A172 (cell line): ENCODE measurements around the gene NLRP9. TPM values are rescaled to one million over a fixed set of nuclear protein-coding genes. Genes with fewer than 3 reads are reported as not detected.
A peak's percentile ranks its signal among the peaks of the same experiment; 100 is the strongest.
"Not testable (repeated sequence)": the region's sequence is repeated elsewhere in the genome, so short reads cannot be mapped to it uniquely, and the experiment has no call there.

Source experiments
- DNase-seq: peaks from one replicate; pipeline ENCODE4 v3.0.0-alpha.2; 2015; ENCODE audit warnings: low spot score
- total RNA-seq: library from RNA; depleted of rRNA; stranded (reverse); fragments of >200 nt; shearing (Covaris generic); gene quantifications from 2 replicates; pipeline ENCODE4 v1.2.3, GENCODE V29; 2014; rRNA removed

The NLRP9 gene
- total RNA-seq: not detected in 2 replicates

- no peak for DNase-seq
Measured at GRCh38 chr19:55738302-55738701, at the start of gene NLRP9. TSS of gene NLRP9 (minus strand) at chr19:55738402. CDS start at chr19:55738374, 28 bp downstream.

- DNase-seq: no peak
Measured at GRCh38 chr19:55781112-55781511, 42.9 kb upstream of the NLRP9 start.

GRCh38 chr19:55778331-55778730, 40.1 kb upstream of the NLRP9 start:
- DNase-seq: no peak

- peak; percentile 26 for DNase-seq
Measured at GRCh38 chr19:55777528-55777927, 39.3 kb upstream of the NLRP9 start.

GRCh38 chr19:55769632-55770031, 31.4 kb upstream of the NLRP9 start:
- DNase-seq: not testable (repeated sequence)

GRCh38 chr19:55768818-55769217, 30.6 kb upstream of the NLRP9 start, which contains the start of gene RFPL4AL1:
TSS of gene RFPL4AL1 (plus strand) at chr19:55769118. CDS start at chr19:55771805, 2,687 bp downstream.
- DNase-seq: not testable (repeated sequence)

- no peak for DNase-seq
Measured at GRCh38 chr19:55766466-55766865, 28.3 kb upstream of the NLRP9 start.

GRCh38 chr19:55758797-55759196, 20.6 kb upstream of the NLRP9 start, which contains the start of gene RFPL4A:
TSS of gene RFPL4A (plus strand) at chr19:55759097. CDS start at chr19:55761801, 2,704 bp downstream.
- DNase-seq: peak; percentile 18

GRCh38 chr19:55756808-55757207, 18.6 kb upstream of the NLRP9 start:
- not testable (repeated sequence) for DNase-seq

GRCh38 chr19:55753401-55753800, 15.2 kb upstream of the NLRP9 start:
- no peak for DNase-seq

GRCh38 chr19:55750715-55751114, 12.5 kb upstream of the NLRP9 start:
- DNase-seq: no peak

- not testable (repeated sequence) for DNase-seq
Measured at GRCh38 chr19:55730378-55730777, 7.8 kb downstream of the NLRP9 start.

GRCh38 chr19:55723491-55723890, 14.7 kb downstream of the NLRP9 start:
- DNase-seq: no peak

GRCh38 chr19:55720801-55721200, 17.4 kb downstream of the NLRP9 start:
- no peak for DNase-seq

GRCh38 chr19:55720214-55720746, 17.9 kb downstream of the NLRP9 start:
- DNase-seq: no peak

GRCh38 chr19:55717879-55718711, 20.1 kb downstream of the NLRP9 start:
- not testable (repeated sequence) for DNase-seq

- DNase-seq: no peak
Measured at GRCh38 chr19:55717251-55717650, 21.0 kb downstream of the NLRP9 start.

- DNase-seq: no peak
Measured at GRCh38 chr19:55716531-55716930, 21.7 kb downstream of the NLRP9 start.

GRCh38 chr19:55712804-55713631, 25.2 kb downstream of the NLRP9 start:
- no peak for DNase-seq

- no peak for DNase-seq
Measured at GRCh38 chr19:55711719-55712118, 26.5 kb downstream of the NLRP9 start.

GRCh38 chr19:55705972-55706371, 32.2 kb downstream of the NLRP9 start:
- no peak for DNase-seq
